ENCODE data around the gene HLA-DPB1.

The HLA-DPB1 gene

GRCh38 chr6:33052627-33053026 lies 23.2 kb upstream of the HLA-DPB1 start:
- no peak overlapping the region for H3K9ac ChIP-seq (ENCODE audit: low read length)
- no peaks in the 10 kb centered on the region for H4K20me1 ChIP-seq (ENCODE audit: insufficient read depth, low read length)
- no peaks in the 10 kb centered on the region for H3K36me3 ChIP-seq (ENCODE audit: insufficient read depth, low read length)

GRCh38 chr6:33053230-33053629 lies 22.6 kb upstream of the HLA-DPB1 start:
- H3K36me3 ChIP-seq (ENCODE audit: insufficient read depth, low read length): no peaks in the 10 kb centered on the region
- no peaks in the 10 kb centered on the region for H3K9me3 ChIP-seq (ENCODE audit: low read length)
- no peak overlapping the region for H3K27ac ChIP-seq (ENCODE audit: low read depth, low read length, poor library complexity, severe bottlenecking)
- no peak overlapping the region for H3K4me2 ChIP-seq (ENCODE audit: low read length)
- no peaks in the 10 kb centered on the region for H3F3A ChIP-seq (ENCODE audit: insufficient read depth, low read length)
- no peak overlapping the region for H2AFZ ChIP-seq (ENCODE audit: low read length)
- H4K20me1 ChIP-seq (ENCODE audit: insufficient read depth, low read length): no peaks in the 10 kb centered on the region
- H3K9ac ChIP-seq (ENCODE audit: low read length): no peak overlapping the region
- no peaks in the 10 kb centered on the region for H3K9me2 ChIP-seq (ENCODE audit: low read depth, low read length)
- no peak overlapping the region for H3K4me3 ChIP-seq (ENCODE audit: low read depth, low read length, poor library complexity, severe bottlenecking)
- TF ChIP-seq EZH2 (IDR thresholded peaks at IDR 0.05; ENCODE audit: borderline replicate concordance, low read length) (no peak), CTCF (IDR thresholded peaks at IDR 0.05; ENCODE audit: low read length) (no peak)
- no peaks in the 10 kb centered on the region for H3K79me2 ChIP-seq (ENCODE audit: insufficient read depth, low read length)
- no peaks in the 10 kb centered on the region for H3K27me3 ChIP-seq (ENCODE audit: insufficient read depth, low read length)
- no peaks in the 10 kb centered on the region for H3K4me1 ChIP-seq (ENCODE audit: insufficient read depth, low read length, severe bottlenecking)

More at GRCh38 chr6:33052627-33053026, 23.2 kb upstream of the HLA-DPB1 start:
- Histone ChIP-seq H3K4me1 (ENCODE audit: insufficient read depth, low read length, severe bottlenecking) (no peaks in the 10 kb centered on the region), H3K9me2 (ENCODE audit: low read depth, low read length) (no peaks in the 10 kb centered on the region), H3K27me3 (ENCODE audit: insufficient read depth, low read length) (no peaks in the 10 kb centered on the region), H3K4me2 (ENCODE audit: low read length) (no peak overlapping the region), H3K79me2 (ENCODE audit: insufficient read depth, low read length) (no peaks in the 10 kb centered on the region), H3K27ac (ENCODE audit: low read depth, low read length, poor library complexity, severe bottlenecking) (no peak overlapping the region), H3K9me3 (ENCODE audit: low read length) (no peaks in the 10 kb centered on the region), H3F3A (ENCODE audit: insufficient read depth, low read length) (no peaks in the 10 kb centered on the region), H3K4me3 (ENCODE audit: low read depth, low read length, poor library complexity, severe bottlenecking) (no peak overlapping the region), H2AFZ (ENCODE audit: low read length) (no peak overlapping the region)
- no peak for TF ChIP-seq CTCF (IDR thresholded peaks at IDR 0.05; ENCODE audit: low read length)
- no peak for TF ChIP-seq EZH2 (IDR thresholded peaks at IDR 0.05; ENCODE audit: borderline replicate concordance, low read length)

DNA sequence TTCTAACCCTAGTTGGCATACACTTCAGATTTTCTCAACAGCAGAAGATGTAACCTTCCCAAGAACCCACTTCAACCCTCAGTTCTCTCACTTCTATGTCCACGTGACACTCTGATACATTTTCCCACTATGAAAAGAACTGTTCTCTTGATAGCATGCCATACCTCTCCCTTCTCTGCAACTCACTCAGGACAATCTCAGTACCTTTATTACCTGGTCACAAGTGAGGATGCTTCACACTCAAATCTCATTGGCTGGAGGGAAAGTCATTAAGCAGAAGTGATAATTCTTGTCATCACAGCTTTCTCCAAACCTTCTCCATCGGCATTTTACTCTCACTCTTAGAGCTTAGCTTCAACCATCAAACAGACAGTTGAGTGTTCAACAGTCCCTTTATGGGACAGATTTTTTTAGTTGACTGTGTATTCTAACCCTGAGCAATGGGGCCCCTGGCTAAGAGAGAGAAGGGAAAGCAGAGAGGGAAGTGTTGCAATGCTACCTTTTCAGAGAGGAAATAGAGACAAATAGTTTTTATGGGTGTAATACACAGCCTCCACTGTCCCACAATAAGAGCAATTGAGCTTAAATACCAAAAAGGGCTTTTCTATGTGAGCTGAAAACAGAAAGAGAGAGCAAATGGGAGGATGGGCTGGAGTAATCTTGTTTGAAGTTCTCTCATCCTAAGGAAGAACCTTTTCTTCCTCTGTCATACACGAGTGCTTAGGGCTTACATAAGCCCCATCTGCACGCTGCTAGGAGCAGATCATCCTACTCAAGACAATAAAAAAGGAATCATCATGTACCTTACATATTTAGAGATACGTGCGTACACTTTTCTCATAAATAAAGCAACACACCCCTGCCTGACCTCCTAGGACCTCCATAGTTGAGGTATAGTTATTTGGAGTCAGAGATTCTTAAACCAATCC lies 18.3 kb upstream of the HLA-DPB1 start:
- Histone ChIP-seq H3K36me3 (ENCODE audit: insufficient read depth, low read length) (no peaks in the 10 kb centered on the region), H3K27ac (ENCODE audit: low read depth, low read length, poor library complexity, severe bottlenecking) (no peak overlapping the region), H2AFZ (ENCODE audit: low read length) (no peak overlapping the region), H4K20me1 (ENCODE audit: insufficient read depth, low read length) (no peaks in the 10 kb centered on the region), H3F3A (ENCODE audit: insufficient read depth, low read length) (no peaks in the 10 kb centered on the region), H3K4me1 (ENCODE audit: insufficient read depth, low read length, severe bottlenecking) (peaks cover 7% of the 10 kb centered on the region), H3K79me2 (ENCODE audit: insufficient read depth, low read length) (no peaks in the 10 kb centered on the region), H3K4me2 (ENCODE audit: low read length) (no peak overlapping the region), H3K9me2 (ENCODE audit: low read depth, low read length) (no peaks in the 10 kb centered on the region), H3K9me3 (ENCODE audit: low read length) (no peaks in the 10 kb centered on the region), H3K4me3 (ENCODE audit: low read depth, low read length, poor library complexity, severe bottlenecking) (no peak overlapping the region), H3K9ac (ENCODE audit: low read length) (no peak overlapping the region), H3K27me3 (ENCODE audit: insufficient read depth, low read length) (no peaks in the 10 kb centered on the region)
- TF ChIP-seq EZH2 (IDR thresholded peaks at IDR 0.05; ENCODE audit: borderline replicate concordance, low read length): no peak
- TF ChIP-seq CTCF (IDR thresholded peaks at IDR 0.05; ENCODE audit: low read length): no peak

Data from OCI-LY1 (cell line).